ENCODE data around the gene GPR75.

DNA sequence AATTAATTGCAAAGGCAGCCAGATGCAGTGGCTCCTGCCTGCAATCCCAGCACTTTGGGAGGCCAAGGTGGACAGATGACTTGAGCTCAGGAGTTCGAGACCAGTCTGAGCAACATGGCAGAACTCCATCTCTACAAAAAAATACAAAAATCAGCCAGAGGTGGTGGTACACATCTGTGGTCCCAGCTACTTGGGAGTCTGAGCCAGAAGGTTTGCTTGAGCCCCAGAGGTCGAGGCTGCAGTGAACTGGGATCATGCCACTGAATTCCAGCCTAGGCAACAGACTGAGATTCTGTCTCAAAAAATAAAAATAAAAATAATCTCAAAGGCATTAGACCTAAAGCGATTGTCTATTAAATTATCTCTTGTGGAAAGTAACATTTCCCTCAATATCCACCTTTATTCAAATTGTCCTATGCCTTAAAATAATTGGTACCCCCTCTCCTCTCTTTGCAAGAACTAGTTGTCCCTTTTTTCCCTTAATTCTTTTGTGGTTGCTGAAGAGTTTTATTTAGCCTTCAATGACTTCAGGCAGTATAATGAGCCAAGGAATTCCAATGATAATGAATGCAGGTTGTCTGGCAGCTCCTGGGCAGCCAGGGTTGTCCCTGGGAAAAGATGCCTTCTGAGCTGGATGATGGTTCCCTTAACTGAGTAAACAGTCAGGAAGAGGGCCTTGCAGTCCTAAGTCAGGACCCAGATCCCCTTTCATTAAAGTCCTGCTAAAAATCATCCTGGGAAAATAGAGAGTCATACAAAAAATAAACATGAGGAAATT lies 32.2 kb downstream of the GPR75 start:
- TF ChIP-seq, protein P1, sequence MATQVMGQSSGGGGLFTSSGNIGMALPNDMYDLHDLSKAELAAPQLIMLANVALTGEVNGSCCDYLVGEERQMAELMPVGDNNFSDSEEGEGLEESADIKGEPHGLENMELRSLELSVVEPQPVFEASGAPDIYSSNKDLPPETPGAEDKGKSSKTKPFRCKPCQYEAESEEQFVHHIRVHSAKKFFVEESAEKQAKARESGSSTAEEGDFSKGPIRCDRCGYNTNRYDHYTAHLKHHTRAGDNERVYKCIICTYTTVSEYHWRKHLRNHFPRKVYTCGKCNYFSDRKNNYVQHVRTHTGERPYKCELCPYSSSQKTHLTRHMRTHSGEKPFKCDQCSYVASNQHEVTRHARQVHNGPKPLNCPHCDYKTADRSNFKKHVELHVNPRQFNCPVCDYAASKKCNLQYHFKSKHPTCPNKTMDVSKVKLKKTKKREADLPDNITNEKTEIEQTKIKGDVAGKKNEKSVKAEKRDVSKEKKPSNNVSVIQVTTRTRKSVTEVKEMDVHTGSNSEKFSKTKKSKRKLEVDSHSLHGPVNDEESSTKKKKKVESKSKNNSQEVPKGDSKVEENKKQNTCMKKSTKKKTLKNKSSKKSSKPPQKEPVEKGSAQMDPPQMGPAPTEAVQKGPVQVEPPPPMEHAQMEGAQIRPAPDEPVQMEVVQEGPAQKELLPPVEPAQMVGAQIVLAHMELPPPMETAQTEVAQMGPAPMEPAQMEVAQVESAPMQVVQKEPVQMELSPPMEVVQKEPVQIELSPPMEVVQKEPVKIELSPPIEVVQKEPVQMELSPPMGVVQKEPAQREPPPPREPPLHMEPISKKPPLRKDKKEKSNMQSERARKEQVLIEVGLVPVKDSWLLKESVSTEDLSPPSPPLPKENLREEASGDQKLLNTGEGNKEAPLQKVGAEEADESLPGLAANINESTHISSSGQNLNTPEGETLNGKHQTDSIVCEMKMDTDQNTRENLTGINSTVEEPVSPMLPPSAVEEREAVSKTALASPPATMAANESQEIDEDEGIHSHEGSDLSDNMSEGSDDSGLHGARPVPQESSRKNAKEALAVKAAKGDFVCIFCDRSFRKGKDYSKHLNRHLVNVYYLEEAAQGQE (IDR thresholded peaks at IDR 0.05; ENCODE audit: insufficient replicate concordance, low read depth) = no peak
- TF ChIP-seq, protein P2, sequence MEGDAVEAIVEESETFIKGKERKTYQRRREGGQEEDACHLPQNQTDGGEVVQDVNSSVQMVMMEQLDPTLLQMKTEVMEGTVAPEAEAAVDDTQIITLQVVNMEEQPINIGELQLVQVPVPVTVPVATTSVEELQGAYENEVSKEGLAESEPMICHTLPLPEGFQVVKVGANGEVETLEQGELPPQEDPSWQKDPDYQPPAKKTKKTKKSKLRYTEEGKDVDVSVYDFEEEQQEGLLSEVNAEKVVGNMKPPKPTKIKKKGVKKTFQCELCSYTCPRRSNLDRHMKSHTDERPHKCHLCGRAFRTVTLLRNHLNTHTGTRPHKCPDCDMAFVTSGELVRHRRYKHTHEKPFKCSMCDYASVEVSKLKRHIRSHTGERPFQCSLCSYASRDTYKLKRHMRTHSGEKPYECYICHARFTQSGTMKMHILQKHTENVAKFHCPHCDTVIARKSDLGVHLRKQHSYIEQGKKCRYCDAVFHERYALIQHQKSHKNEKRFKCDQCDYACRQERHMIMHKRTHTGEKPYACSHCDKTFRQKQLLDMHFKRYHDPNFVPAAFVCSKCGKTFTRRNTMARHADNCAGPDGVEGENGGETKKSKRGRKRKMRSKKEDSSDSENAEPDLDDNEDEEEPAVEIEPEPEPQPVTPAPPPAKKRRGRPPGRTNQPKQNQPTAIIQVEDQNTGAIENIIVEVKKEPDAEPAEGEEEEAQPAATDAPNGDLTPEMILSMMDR (IDR thresholded peaks at IDR 0.05; ENCODE audit: insufficient read depth, low read length) = no peak
- TF ChIP-seq POLR2AphosphoS5 (IDR thresholded peaks at IDR 0.05; ENCODE audit: low read depth) (no peak), GABPA (IDR thresholded peaks at IDR 0.05; ENCODE audit: low read depth) (no peak), SPI1 (IDR thresholded peaks at IDR 0.05; ENCODE audit: borderline replicate concordance, low read depth) (no peak)
